ENCODE data around the gene QRFPR.

DNA sequence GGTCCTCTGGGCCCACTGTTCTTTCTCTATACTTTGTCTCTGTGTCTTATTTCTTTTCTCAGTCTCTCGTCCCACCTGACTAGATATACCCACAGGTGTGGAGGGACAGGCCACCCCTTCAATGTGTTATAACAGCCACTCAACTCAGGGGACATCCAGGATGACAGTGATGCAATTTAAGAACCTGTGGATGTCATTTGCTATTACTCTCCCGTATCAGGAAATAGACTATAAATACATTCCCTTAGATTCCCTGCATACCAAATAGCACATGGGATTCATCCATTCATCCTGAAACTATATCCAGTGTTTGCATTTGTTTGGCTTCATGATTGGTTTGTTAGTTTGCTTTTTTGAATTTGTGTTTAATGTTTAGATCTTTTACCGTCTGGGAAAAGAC is 16.6 kb upstream of the QRFPR start:
- TF ChIP-seq, protein P1, sequence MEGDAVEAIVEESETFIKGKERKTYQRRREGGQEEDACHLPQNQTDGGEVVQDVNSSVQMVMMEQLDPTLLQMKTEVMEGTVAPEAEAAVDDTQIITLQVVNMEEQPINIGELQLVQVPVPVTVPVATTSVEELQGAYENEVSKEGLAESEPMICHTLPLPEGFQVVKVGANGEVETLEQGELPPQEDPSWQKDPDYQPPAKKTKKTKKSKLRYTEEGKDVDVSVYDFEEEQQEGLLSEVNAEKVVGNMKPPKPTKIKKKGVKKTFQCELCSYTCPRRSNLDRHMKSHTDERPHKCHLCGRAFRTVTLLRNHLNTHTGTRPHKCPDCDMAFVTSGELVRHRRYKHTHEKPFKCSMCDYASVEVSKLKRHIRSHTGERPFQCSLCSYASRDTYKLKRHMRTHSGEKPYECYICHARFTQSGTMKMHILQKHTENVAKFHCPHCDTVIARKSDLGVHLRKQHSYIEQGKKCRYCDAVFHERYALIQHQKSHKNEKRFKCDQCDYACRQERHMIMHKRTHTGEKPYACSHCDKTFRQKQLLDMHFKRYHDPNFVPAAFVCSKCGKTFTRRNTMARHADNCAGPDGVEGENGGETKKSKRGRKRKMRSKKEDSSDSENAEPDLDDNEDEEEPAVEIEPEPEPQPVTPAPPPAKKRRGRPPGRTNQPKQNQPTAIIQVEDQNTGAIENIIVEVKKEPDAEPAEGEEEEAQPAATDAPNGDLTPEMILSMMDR (conservative IDR thresholded peaks at IDR 0.05) = no peak
- no peak for TF ChIP-seq ZFX (IDR thresholded peaks at IDR 0.05)

All from C4-2B (cell line).